COLO829 (cell line): Measurements from ENCODE around the gene TTC33.
"Not testable (repeated sequence)": the region's sequence is repeated elsewhere in the genome, so short reads cannot be mapped to it uniquely, and the experiment has no call there.

Experiments used
- DNase-seq: peaks from one replicate; pipeline ENCODE4 v3.0.0; 2012; ENCODE audit warnings: low spot score

TTC33 gene

GRCh38 chr5:40779561-40779960, 23.8 kb upstream of the TTC33 start:
- DNase-seq = no peak

- DNase-seq = no peak
These were observed 22.4 kb upstream of the TTC33 start for GRCh38 chr5:40778133-40778532.

DNA sequence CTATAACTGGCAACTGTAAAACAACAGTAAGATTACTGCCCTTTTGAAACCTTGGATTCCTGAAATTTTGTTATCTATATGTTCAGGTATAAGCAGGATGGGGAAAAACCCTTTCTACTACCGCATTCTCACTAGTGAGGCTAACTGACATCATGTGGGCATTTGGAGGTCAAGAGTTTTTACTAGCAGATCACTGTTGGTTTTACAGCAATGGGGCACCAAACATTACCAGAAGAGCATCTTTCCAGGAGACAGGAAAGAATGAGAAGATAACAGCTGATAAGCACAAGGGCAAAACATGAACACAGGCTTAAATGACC, 20.9 kb upstream of the TTC33 start:
- no peak for DNase-seq

DNA sequence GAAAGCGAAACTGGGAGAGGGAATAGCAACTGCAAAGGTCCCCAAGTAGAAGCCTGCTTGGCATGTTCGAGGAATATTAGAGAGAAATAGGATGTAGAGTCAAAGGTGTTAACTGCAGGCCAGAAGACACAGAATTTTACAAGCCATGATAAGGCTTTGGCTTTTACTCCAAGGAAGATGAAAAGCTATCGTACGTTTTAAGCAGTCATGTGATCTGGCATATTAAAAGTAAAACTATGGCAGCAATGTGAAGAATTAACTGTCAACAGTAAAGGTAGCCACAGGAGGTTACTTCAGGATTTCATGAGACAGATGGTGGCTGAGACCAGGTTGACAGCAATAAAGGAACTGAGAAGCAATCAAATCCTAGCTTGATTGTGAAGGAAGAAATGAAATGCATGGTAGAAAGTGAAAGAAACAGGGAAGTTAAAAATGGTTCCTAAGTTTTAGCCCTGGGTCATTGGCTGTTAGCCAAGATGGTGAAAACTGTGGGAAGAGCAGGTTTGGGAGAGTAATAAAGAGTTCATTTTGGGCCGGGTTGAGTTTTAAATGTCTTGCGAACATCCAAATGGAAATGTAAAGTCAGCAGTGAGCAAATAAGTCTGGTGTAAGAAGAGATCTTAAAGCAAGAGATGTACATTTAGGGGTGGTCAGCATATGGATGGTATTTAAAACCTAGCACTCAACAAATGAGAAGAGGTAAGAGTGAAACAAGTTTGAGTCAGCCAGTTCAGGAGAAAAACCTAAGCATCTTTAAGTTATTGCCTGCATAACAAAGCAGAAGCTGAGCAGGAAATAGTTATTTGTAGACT, 20.3 kb upstream of the TTC33 start:
- DNase-seq = no peak

DNA sequence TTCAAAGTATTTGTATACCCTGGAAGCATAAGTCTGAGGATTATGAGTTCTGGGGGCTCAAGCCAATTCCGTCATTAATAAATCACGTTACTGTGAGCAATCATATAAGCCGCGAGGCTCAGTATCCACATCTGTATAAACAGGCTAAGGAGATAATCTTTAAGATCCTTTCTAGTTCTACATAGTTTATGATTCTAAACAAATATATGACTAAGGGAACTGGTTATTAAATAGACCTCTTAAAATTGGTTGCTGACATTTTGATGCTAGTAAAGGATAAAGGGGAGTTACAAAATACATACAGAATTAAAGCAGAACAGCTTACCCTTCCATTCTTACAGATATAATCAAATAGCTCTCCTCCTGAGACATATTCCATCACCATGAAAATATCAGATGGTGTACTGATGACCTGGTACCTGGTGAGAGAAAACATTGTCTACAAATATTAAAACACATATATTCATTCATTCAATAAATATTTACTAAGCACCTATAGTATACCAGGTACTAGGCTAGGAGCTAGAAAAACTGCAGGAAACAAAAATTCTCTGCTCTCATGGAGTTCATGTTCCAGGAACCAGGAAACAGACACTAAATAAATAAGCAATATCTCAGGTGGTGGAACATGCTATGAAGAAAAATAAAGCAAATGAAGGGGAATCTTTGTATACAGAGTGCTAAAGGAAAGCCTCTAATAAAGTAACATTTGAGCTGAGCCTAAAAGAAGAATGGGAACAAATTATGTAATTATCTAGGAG, 19.5 kb upstream of the TTC33 start:
- no peak for DNase-seq

- DNase-seq = no peak
These were observed 18.9 kb upstream of the TTC33 start for GRCh38 chr5:40774623-40775022.

GRCh38 chr5:40770764-40771163, 15.0 kb upstream of the TTC33 start:
- DNase-seq = no peak

- DNase-seq = no peak
These were observed 6.9 kb upstream of the TTC33 start for GRCh38 chr5:40762705-40763104.

DNA sequence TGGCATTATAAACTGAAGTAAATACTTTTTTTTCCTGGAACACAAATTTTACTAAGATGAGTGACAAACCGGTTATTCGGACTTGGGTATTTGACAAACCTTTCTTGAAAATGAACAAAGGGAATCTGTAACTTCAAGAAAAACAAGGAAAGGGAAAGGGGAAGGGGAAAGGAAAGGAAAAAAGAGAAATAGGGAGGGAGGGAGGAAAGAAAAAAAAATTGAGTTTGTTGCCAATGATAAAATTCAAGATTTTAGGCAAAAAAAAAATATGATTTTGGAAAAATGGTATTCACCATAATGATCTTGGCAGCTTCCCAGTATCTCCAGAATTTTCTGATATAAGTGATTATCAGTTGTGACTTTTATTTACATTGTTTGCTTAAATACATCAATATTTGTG, 1.6 kb upstream of the TTC33 start:
- no peak for DNase-seq

DNA sequence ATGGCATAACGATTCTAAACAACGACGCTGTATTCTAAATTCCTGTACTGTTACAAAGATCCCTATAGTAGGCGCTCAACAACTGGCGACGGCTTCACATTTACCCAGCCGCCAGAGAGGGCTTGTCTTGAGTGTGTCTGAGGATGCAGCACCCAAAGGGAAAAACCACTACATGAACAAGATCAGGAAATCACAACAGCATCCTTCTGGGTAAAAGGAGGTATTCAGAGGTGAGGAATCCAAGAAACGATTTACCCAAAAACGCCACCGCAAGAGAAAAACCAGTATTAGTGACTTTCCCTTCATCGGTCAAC, 711 bp downstream of the TTC33 start:
- peak; percentile 64 for DNase-seq

GRCh38 chr5:40754381-40755092, 1.2 kb downstream of the TTC33 start:
- DNase-seq = no peak

DNA sequence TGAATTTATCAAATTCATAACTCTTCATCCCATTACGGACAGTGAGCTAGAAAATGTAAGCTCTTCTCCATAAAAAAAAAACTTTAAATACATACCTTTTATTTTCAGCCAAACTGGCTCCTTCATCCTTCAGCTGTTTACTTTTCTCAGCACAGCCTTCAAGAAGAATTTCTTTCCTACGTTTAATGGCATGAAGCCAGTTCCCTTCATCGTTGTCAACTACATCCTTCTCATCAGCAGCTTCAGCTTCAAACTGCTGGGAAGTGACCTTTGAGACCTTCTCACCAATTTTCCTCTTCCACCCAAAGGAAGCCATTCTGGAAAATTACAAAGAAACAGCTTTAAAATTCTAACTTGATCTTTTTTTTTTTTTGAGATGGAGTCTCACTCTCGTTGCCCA, 9.1 kb downstream of the TTC33 start:
- DNase-seq = no peak

GRCh38 chr5:40743771-40744170, 12.0 kb downstream of the TTC33 start:
- DNase-seq = peak; percentile 3

DNA sequence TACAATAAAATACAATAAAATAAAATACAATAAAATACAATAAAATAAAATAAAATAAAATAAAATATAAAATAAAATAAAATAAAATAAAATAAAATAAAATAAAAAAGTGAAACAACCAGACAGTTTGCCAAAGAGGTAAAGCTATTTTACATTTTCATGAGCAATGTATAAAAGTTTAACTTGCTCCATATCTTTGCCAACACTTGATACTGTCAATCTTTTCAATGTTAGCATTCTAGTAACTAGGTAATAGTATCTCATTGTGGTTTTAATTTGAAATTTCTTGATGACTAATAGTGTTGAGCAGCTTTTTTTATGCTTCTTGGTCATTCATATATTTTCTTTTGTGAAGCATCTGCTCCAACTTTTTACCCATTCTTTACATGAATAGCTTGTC, 17.3 kb downstream of the TTC33 start:
- no peak for DNase-seq

DNA sequence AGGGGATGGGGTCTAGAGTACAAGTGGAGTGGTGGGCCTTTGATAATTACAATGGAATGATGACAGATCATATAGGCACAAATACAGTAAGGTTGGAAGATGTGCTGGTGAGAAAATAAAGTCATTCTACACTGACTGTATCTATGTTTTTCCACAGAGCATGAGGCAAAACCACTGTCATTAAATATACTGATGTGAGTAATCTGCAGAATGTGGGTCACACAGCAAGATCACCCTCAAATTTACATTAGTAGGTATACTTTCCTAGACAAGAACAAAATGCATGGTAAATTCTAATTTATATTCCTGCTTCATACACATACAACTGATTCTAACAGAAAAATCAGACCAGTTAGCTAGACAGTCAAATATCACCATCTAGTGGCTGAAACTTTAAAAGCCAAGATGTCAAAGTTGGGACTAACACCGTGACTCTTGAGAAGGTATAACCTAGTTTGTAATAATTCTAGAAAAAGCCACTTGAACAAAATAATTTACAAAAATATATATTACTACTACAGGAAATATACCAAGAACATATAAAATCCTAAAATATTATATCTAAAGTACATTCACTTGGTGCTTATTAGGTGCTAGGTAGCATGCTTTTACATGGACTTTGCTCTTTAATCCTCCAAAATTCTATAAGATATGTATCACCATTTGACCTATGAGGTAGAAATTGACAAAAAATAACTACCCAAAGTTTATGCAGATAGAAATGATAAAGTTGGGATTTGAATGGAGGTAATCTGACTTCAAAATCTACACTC, 19.5 kb downstream of the TTC33 start:
- DNase-seq = no peak

GRCh38 chr5:40735609-40736008, 20.2 kb downstream of the TTC33 start:
- DNase-seq = no peak

GRCh38 chr5:40734986-40735385, 20.8 kb downstream of the TTC33 start:
- DNase-seq = no peak

GRCh38 chr5:40733879-40734563, 21.7 kb downstream of the TTC33 start:
- DNase-seq = no peak

- no peak for DNase-seq
These were observed 22.3 kb downstream of the TTC33 start for GRCh38 chr5:40733434-40733833.

DNA sequence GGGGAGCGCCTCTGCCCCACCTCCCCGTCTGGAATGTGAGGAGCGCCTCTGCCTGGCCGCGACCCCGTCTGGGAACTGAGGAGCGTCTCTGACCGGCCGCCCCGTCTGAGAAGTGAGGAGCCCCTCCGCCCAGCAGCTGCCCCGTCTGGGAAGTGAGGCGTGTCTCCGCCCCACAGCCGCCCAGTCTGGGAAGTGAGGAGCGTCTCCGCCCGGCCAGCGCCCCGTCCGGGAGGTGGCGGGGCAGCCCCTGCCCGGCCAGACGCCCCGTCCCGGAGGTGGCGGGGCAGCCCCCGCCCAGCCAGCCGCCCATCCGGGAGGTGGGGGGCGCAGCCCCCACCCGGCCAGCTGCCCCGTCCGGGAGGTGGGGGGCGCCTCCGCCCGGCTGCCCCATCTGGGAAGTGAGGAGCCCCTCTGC, 33.3 kb downstream of the TTC33 start:
- DNase-seq = not testable (repeated sequence)

- DNase-seq = no peak
These were observed 35.7 kb downstream of the TTC33 start for GRCh38 chr5:40720069-40720468.

DNA sequence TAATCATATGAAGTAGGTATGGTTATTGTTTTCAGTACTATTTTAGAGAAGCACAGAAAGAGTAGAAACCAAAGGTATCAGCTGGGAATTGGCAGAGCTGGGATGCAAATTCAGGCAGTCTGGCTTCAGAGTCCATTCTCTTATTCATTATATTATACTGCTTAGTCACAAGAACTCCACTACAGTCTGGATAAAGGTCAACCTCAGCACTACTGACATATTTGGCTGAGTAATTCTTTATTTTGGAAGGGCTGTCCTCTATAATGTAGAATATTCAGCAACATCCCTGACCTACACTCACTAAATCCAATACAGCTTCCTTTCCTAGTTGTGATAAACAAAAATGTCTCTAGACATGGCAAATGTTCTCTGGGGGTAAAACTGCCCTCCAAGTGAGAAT, 38.5 kb downstream of the TTC33 start:
- DNase-seq = no peak
